Left renal pelvis (tissue), 4 donors: Measurements from ENCODE around the gene SIRPG. TPM values are rescaled to one million over a fixed set of nuclear protein-coding genes. Genes with fewer than 3 reads are reported as not detected.
"Not testable (repeated sequence)": the region's sequence is repeated elsewhere in the genome, so short reads cannot be mapped to it uniquely, and the experiment has no call there.

ENCODE experiments used
- DNase-seq, 4 donors: peaks; one replicate each; pipeline ENCODE4 v3.0.0-alpha.2; 2013; ENCODE audit warnings: low read depth in 4 of 4, low spot score in 3 of 4
- polyA plus RNA-seq, 4 donors: library from polyadenylated mRNA; unstranded; fragments of 120-200 nt; gene quantifications; one replicate each; pipeline ENCODE4 v1.2.1, GENCODE V29; 2013; ENCODE audit not compliant: insufficient read length in 4 of 4

Gene SIRPG
- polyA plus RNA-seq, result under 1 TPM in 1 of 4 donors, not detected in 3; 0.19 TPM

DNA sequence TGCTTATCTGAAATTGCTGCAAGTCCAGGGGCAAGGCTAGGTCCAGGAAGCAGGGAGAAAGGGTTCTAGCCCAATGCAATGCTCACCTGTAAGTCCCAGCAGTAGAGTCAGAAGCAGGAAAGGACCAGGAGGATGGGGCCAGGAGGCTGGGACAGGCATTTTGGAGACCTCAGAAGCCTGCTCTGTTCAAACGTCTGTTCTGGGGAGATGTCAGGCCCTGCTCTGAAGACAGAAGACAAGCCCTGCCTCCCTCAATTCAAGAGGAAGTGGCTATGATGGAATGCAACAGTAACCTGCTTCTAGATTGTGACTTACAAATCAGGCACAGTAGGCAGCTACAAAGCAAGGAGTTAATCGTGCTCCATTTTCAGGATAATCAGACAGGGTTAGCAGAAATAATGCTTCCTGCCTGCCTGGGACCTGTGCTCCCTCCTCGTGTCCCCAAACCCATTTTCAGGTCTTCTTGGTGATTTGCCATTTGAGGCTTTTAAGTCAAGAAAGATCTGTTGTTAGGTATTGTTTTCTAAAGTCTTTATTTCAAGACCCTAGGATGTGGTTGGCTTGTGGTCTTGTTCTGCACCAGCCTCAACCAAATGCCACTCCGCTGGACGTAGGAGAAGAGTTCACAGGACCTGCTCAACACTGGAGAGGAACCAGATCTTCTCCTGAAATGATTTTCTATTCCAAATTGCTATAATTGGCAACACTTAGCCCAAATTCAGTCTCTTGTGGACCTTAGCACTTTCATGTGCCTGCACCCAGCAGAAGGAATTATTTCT is at the start of gene SIRPG:
Gene SIRPG, minus strand, starts transcription at position 224 of the 779 bp plus-strand sequence. Its CDS starts 65 bp downstream, at position 159.
- no peak for DNase-seq

DNA sequence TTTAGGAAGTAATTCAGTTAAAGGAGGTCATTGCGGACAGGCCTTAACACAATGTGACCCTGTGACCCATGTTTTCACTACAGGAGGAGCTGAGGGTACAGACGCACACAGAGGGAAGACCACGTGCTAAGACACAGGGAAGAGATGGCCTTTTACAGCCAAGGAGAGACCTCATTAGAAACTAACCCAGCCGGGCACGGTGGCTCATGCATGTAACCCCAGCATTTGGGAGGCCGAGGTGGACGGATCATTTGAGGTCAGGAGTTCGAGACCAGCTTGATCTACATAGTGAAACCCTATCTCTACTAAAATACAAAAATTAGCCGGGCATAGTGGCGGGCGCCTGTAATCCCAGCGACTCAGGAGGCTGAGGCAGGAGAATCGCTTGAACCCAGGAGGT is 49.3 kb upstream of the SIRPG start:
- DNase-seq, result not testable (repeated sequence)

GRCh38 chr20:1706079-1706478 is 48.5 kb upstream of the SIRPG start:
- no peak for DNase-seq

DNA sequence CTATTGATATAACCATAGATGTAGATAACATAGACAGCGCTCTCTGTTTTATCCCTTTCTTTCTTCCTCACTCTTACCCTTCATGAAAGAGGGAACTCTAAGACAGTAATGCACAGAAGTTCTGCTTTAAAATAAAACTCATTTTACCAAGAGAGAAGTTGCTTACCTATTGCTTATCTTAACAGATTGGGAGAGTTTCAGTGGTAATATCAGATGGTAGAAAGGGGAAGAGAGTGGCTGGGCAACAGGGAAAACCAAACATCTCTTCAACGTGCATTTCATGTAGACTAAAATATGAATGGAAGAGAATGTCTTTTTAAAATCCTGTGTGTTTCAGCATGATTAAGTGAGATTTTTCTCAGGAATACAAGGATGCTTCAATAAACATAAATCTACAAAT is 45.3 kb upstream of the SIRPG start:
- no peak for DNase-seq

- no peak for DNase-seq
Observed at GRCh38 chr20:1702328-1702727, 44.7 kb upstream of the SIRPG start.

GRCh38 chr20:1700990-1701389 is 43.4 kb upstream of the SIRPG start:
- DNase-seq, result no peak

DNA sequence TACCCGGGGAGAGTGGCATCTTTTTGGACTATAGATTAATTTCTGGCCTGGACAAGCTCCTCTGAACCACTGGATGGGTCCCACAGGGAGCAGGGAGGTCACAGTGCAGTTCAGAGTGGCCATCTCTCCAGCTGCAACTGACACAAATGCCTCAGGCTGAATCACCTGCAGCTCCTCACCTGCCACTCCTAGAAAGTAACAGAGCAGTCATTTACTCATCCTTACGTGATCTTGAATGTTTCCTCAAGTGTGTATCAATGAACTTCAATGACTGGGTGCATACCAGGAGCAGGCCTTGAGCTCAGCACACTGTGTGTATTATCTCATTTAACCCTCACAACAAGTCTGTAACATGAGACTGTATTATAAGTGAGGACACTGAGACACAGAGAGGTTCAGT is 40.0 kb upstream of the SIRPG start:
- DNase-seq, result no peak

GRCh38 chr20:1696521-1697209 is 39.1 kb upstream of the SIRPG start:
- no peak for DNase-seq

DNA sequence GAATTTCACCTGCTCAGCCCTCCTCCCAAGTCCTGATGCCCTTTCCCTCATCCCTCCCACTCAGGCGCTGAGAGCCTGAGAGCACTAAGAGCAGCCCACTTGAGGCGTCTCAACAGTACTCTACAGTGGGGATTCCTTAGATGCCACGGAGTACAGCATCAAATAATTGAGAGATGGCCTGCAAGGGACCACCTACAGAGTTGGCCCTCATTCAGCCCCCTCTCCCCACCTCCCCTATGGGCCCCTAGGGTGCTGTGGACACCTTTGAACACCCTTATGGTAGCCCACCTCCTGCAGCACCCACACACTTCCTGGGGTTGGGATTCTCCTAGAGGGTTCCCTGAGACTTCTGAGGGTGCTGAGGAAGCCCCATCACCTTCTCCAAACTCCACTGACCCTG is 37.1 kb upstream of the SIRPG start:
- no peak for DNase-seq

DNA sequence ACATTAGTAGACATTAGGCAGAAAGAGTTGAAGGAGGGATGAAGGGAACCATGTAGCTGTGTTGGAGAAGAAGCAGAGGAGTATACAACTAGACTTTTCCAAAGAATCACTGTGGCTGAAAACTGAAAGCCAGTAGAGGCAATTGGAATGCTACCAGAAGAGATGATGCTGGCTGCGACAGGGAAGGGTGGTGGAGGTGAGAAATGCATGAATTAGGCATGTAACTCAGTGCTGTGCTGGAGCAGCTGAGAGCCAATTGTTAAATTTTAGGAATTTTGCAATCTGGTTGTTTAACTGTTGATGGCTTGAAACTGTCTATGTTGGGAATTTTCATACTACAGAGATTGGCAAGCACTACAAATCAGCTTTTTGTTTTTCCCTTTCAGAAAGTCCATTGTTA is 35.8 kb upstream of the SIRPG start:
- no peak for DNase-seq

DNA sequence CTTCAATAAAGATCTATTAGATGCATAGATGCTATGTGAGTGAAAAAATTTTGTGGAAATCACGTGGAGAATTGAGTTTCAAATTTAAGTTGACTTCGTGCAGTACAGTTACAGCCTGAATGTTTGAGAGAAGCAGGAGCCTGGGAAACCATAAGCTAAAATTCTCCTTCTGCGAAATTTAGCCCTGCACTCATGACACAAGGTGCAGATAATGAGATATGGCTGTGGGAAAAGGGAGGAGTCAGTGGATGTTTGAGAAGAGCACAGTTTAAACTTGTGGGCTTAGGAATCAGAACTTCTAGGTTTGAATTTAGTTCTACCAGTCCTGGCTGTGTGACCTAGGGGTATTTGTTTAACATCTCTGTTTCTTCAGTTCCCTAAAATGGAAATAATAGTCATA is 32.1 kb upstream of the SIRPG start:
- no peak for DNase-seq

- no peak for DNase-seq
Observed at GRCh38 chr20:1688886-1689538, 31.4 kb upstream of the SIRPG start.

GRCh38 chr20:1687053-1687452 is 29.5 kb upstream of the SIRPG start:
- no peak for DNase-seq

GRCh38 chr20:1686151-1686748 is 28.7 kb upstream of the SIRPG start:
- no peak for DNase-seq

- DNase-seq, result no peak
Observed at GRCh38 chr20:1685304-1686052, 27.9 kb upstream of the SIRPG start.

DNA sequence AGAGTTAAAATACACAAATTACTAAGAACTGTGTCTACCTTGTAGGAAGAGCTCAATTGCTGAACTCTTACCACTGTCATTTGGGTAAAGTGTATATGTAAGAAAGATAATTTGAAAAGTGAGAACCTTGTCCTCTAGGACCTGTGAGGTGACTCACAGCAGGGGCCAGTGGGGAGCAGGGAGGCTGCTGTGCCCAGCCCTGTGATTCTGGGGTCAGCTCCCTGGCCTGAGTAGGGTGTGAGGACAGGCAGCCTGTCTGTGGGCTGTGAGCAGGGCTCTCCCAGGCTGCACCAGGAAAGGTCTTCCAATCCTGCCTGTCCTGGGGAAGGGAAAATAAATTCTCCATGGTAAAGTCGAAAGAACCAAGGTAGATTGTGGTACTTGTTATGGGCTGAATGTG is 27.3 kb upstream of the SIRPG start:
- DNase-seq, result no peak

DNA sequence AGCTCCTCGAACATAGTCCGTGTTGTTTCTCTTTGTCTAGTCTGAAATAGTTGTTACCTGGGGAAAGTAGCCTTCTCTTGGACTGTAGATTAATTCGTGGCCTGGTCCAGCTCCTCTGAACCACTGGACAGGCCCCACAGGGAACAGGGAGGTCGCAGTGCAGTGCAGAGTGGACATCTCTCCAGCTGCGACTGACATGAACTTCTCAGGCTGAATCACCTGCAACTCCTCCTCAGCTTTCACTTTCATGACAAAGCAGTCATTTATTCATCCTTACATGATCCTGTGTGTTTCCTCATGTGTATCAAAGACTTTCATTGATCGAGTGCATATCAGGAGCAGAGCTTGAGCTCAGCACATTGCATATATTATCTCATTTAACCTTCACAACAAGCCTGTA is 19.1 kb upstream of the SIRPG start:
- no peak for DNase-seq

DNA sequence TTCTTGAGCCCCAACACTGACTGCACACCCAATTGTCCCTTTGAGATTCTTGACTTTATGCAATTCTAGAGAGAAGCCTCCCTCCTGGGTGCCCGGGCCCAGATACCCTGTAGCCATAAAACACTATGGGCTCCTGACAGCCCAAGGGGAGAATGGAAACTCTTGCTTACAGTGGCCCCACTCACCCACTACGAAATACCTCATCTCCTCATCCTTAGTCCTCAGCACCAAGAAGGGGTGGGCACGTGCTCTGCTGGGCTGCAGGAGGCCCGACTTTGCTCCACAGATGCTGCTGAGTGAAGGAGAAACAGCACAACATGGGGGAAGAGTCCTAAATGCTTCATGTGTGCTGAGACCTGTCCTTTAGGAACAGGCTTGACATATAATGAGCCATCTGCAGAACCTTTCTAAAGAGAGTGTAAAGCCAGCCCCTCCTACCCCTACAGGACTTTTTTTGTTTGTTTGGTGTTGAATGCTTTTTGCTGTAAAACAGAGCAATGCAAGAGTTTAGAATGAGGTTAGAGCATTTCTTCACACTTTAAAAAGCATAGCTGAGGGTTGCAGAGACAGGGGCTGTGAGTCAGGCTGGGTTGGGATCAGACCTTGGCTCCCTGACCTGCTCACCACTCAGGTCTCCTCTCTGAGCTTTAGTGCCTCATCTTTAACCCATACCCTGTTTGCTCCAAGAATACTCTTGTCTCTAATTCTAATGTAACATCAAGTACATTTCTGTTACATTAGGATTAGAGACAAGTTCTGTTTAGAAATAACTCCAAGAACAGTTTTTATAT is 17.6 kb upstream of the SIRPG start:
- DNase-seq, result no peak

- no peak for DNase-seq
Observed at GRCh38 chr20:1674361-1674760, 16.8 kb upstream of the SIRPG start.

- DNase-seq, result no peak
Observed at GRCh38 chr20:1673424-1673823, 15.8 kb upstream of the SIRPG start.
